DMS53 treated with DMSO at 0.1 percent for 48 hours (cell line): ENCODE measurements around the gene RIMBP3C.
"Not testable (repeated sequence)": the region's sequence is repeated elsewhere in the genome, so short reads cannot be mapped to it uniquely, and the experiment has no call there.

ENCODE experiments used
- DNase-seq: peaks from one replicate; lab custom pipeline; 2025; ENCODE audit not compliant: unreplicated experiment; lab: John Stamatoyannopoulos, UW

Gene RIMBP3C

GRCh38 chr22:21579474-21579851, 28.2 kb upstream of the RIMBP3C start:
- DNase-seq: no peak

- DNase-seq: no peak
Observed at GRCh38 chr22:21573750-21574494, 22.7 kb upstream of the RIMBP3C start.

- DNase-seq: no peak
Observed at GRCh38 chr22:21573293-21573734, 22.1 kb upstream of the RIMBP3C start.

- no peak for DNase-seq
Observed at GRCh38 chr22:21571679-21572078, 20.4 kb upstream of the RIMBP3C start.

- DNase-seq: no peak
Observed at GRCh38 chr22:21570398-21570797, 19.1 kb upstream of the RIMBP3C start.

GRCh38 chr22:21569459-21570170, 18.4 kb upstream of the RIMBP3C start:
- DNase-seq: no peak

GRCh38 chr22:21569076-21569427, 17.8 kb upstream of the RIMBP3C start:
- DNase-seq: not testable (repeated sequence)

GRCh38 chr22:21568347-21569075, 17.2 kb upstream of the RIMBP3C start:
- no peak for DNase-seq

- no peak for DNase-seq
Observed at GRCh38 chr22:21567456-21568346, 16.4 kb upstream of the RIMBP3C start, which contains the start of gene UBE2L3. TSS of gene UBE2L3 (plus strand) at chr22:21567714. CDS start at chr22:21567745, 31 bp downstream.

- no peak for DNase-seq
Observed at GRCh38 chr22:21564411-21564810, 13.2 kb upstream of the RIMBP3C start.

GRCh38 chr22:21563912-21564311, 12.7 kb upstream of the RIMBP3C start:
- no peak for DNase-seq

GRCh38 chr22:21560657-21561056, 9.4 kb upstream of the RIMBP3C start:
- not testable (repeated sequence) for DNase-seq

GRCh38 chr22:21559345-21560125, 8.3 kb upstream of the RIMBP3C start:
- not testable (repeated sequence) for DNase-seq

GRCh38 chr22:21550678-21551047, 598 bp downstream of the RIMBP3C start:
- DNase-seq: not testable (repeated sequence)

GRCh38 chr22:21550008-21550677, 1.1 kb downstream of the RIMBP3C start:
- not testable (repeated sequence) for DNase-seq

GRCh38 chr22:21549558-21549957, 1.7 kb downstream of the RIMBP3C start:
- DNase-seq: not testable (repeated sequence)

GRCh38 chr22:21544432-21545322, 6.6 kb downstream of the RIMBP3C start:
- not testable (repeated sequence) for DNase-seq

- DNase-seq: not testable (repeated sequence)
Observed at GRCh38 chr22:21539862-21540261, 11.4 kb downstream of the RIMBP3C start.
